Measurements from ENCODE around the gene RACGAP1.
"Not testable (repeated sequence)": the region's sequence is repeated elsewhere in the genome, so short reads cannot be mapped to it uniquely, and the experiment has no call there.

The RACGAP1 gene

GRCh38 chr12:50024805-50025186, 498 bp downstream of the RACGAP1 start:
- peak; percentile 47 for DNase-seq

GRCh38 chr12:50024227-50024626, 1.1 kb downstream of the RACGAP1 start:
- no peak for DNase-seq

GRCh38 chr12:50022903-50023302, 2.4 kb downstream of the RACGAP1 start:
- no peak for DNase-seq

- no peak for DNase-seq
Measured at GRCh38 chr12:50021031-50021430, 4.3 kb downstream of the RACGAP1 start.

GRCh38 chr12:50019524-50019923, 5.8 kb downstream of the RACGAP1 start:
- DNase-seq: no peak

GRCh38 chr12:50018968-50019367, 6.3 kb downstream of the RACGAP1 start:
- DNase-seq: no peak

GRCh38 chr12:50018154-50018553, 7.1 kb downstream of the RACGAP1 start:
- no peak for DNase-seq

- DNase-seq: no peak
Measured at GRCh38 chr12:50017641-50018040, 7.7 kb downstream of the RACGAP1 start.

GRCh38 chr12:50016501-50017475, 8.5 kb downstream of the RACGAP1 start:
- no peak for DNase-seq

GRCh38 chr12:50014342-50014741, 11.0 kb downstream of the RACGAP1 start:
- no peak for DNase-seq

GRCh38 chr12:50013361-50014147, 11.7 kb downstream of the RACGAP1 start:
- DNase-seq: no peak

GRCh38 chr12:50006754-50007442, 18.4 kb downstream of the RACGAP1 start:
- DNase-seq: no peak

- DNase-seq: no peak
Measured at GRCh38 chr12:50006280-50006679, 19.0 kb downstream of the RACGAP1 start.

GRCh38 chr12:50005175-50005574, 20.1 kb downstream of the RACGAP1 start:
- DNase-seq: no peak

GRCh38 chr12:50004696-50005095, 20.6 kb downstream of the RACGAP1 start:
- DNase-seq: no peak

GRCh38 chr12:50003595-50003994, 21.7 kb downstream of the RACGAP1 start:
- no peak for DNase-seq

- DNase-seq: no peak
Measured at GRCh38 chr12:49998453-49998852, 26.8 kb downstream of the RACGAP1 start.

- DNase-seq: no peak
Measured at GRCh38 chr12:49990273-49990672, 35.0 kb downstream of the RACGAP1 start.

- not testable (repeated sequence) for DNase-seq
Measured at GRCh38 chr12:49989400-49989799, 35.9 kb downstream of the RACGAP1 start.

- no peak for DNase-seq
Measured at GRCh38 chr12:49987625-49988303, 37.5 kb downstream of the RACGAP1 start.

GRCh38 chr12:49986476-49986875, 38.8 kb downstream of the RACGAP1 start:
- DNase-seq: not testable (repeated sequence)

- DNase-seq: no peak
Measured at GRCh38 chr12:49985981-49986380, 39.3 kb downstream of the RACGAP1 start.
